Measurements from ENCODE around the gene DRAM1.

DRAM1 gene

DNA sequence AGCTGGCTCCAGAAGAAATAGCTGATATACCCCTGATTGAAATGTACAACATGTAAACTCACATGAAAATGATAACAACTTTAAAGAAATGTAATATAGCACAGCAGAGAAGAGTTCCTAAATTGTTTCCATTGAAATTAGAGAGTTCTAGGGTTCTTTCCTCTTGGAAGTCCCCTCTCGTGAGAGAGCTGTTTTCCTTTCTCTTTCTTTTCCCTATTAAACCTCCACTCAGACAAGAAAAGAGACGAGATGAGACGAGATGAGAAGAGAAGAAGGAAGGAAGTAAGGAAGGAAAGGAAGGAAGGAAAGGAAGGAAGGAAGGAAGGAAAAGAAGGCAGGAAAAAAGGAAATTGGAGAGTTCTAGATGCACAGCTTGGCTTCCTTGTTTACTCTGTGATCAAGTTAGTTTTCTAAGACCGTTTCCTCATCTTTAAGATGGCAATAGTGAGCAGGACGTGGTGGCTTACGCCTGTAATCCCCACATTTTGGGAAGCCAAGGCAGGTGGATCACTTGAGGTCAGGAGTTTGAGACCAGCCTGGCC, 11.9 kb downstream of the DRAM1 start:
- H3K79me2 ChIP-seq (ENCODE audit: low read length), result peaks cover 95% of the 10 kb centered on the region
- no peak overlapping the region for H3K27ac ChIP-seq (ENCODE audit: low read length)
- H3K36me3 ChIP-seq (replicated peaks; ENCODE audit: low read depth, low read length), result peaks cover 25% of the 10 kb centered on the region
- no peaks in the 10 kb centered on the region for H3K9me3 ChIP-seq (ENCODE audit: insufficient read depth, low read length)
- TF ChIP-seq, protein P1, sequence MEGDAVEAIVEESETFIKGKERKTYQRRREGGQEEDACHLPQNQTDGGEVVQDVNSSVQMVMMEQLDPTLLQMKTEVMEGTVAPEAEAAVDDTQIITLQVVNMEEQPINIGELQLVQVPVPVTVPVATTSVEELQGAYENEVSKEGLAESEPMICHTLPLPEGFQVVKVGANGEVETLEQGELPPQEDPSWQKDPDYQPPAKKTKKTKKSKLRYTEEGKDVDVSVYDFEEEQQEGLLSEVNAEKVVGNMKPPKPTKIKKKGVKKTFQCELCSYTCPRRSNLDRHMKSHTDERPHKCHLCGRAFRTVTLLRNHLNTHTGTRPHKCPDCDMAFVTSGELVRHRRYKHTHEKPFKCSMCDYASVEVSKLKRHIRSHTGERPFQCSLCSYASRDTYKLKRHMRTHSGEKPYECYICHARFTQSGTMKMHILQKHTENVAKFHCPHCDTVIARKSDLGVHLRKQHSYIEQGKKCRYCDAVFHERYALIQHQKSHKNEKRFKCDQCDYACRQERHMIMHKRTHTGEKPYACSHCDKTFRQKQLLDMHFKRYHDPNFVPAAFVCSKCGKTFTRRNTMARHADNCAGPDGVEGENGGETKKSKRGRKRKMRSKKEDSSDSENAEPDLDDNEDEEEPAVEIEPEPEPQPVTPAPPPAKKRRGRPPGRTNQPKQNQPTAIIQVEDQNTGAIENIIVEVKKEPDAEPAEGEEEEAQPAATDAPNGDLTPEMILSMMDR (IDR thresholded peaks at IDR 0.05; ENCODE audit: low read depth, low read length), result no peak
- TF ChIP-seq EZH2phosphoT487 (IDR thresholded peaks at IDR 0.05; ENCODE audit: low read depth), result no peak
- peak overlapping the region; percentile 3; the same call in 1 of the 2 replicates for H3K4me2 ChIP-seq (ENCODE audit: low read length)
- no peak overlapping the region for H3K4me3 ChIP-seq (ENCODE audit: low read length)
- H4K20me1 ChIP-seq (ENCODE audit: insufficient read depth, low read length), result peaks cover 30% of the 10 kb centered on the region
- H2AFZ ChIP-seq (ENCODE audit: low read depth, low read length), result no peak overlapping the region
- no peaks in the 10 kb centered on the region for H3K27me3 ChIP-seq (ENCODE audit: low read depth, low read length)
- no peak overlapping the region for H3K9ac ChIP-seq (ENCODE audit: low read length)
- peaks cover 49% of the 10 kb centered on the region for H3K4me1 ChIP-seq (ENCODE audit: low read length)

DNA sequence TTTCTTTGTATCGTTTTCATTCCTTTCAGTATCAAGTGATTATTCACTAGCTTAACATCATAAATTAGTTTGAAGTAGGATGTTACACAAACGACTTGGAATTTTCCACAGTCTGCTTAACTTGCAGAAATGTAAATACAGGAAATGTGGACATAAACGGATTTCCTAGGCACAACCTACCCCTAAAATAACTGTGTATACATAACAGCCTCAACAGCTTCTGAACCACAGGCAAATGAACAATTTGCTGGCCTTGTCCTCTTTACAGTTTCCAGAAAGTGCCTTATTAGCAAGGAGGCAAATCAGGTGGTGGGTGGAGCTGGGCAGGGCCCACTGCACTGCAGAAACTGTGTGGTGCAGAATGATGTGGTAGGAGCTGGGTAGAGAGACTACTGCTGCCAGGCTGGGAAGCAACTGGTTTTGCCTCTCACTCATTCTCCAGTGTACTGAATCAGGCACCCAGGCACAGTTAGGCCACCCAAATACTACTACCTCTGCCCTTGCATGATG, 14.1 kb downstream of the DRAM1 start:
- Histone ChIP-seq H4K20me1 (ENCODE audit: insufficient read depth, low read length) (peaks cover 19% of the 10 kb centered on the region), H3K4me2 (ENCODE audit: low read length) (peak overlapping the region; percentile 53), H3K27ac (ENCODE audit: low read length) (peak overlapping the region; percentile 68)

DNA sequence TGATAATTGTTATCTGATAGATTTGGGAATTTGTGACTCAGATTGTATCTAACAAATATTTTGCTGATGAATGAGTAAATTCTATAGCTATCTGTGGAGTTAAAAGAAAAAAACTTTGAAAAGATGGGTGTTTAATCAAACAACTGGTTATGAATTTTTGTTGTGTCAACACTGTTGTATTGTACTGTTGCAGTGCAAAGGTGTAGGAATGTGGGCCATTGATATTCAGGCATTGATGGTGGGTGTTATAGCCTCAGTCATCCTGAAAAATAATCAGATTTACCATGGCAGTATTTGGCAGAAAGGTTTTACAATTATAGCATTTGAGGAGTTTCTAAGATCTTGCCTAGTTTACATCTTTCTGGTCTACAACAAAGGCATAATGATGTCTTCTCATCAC, 15.4 kb downstream of the DRAM1 start:
- Histone ChIP-seq H3K9me3 (ENCODE audit: insufficient read depth, low read length) (no peaks in the 10 kb centered on the region), H3K27me3 (ENCODE audit: low read depth, low read length) (no peaks in the 10 kb centered on the region), H3K36me3 (replicated peaks; ENCODE audit: low read depth, low read length) (peaks cover 15% of the 10 kb centered on the region), H3K4me2 (ENCODE audit: low read length) (no peak overlapping the region), H3K9ac (ENCODE audit: low read length) (no peak overlapping the region), H4K20me1 (ENCODE audit: insufficient read depth, low read length) (peaks cover 16% of the 10 kb centered on the region), H2AFZ (ENCODE audit: low read depth, low read length) (no peak overlapping the region), H3K4me1 (ENCODE audit: low read length) (peaks cover 26% of the 10 kb centered on the region), H3K4me3 (ENCODE audit: low read length) (no peak overlapping the region), H3K79me2 (ENCODE audit: low read length) (peaks cover 80% of the 10 kb centered on the region), H3K27ac (ENCODE audit: low read length) (no peak overlapping the region)
- TF ChIP-seq EZH2phosphoT487 (IDR thresholded peaks at IDR 0.05; ENCODE audit: low read depth), result no peak
- TF ChIP-seq, protein P1 (IDR thresholded peaks at IDR 0.05; ENCODE audit: low read depth, low read length), result no peak

More for the DNA sequence above, 14.1 kb downstream of the DRAM1 start:
- H3K4me1 ChIP-seq (ENCODE audit: low read length), result peaks cover 27% of the 10 kb centered on the region
- H3K27me3 ChIP-seq (ENCODE audit: low read depth, low read length), result no peaks in the 10 kb centered on the region
- H3K9me3 ChIP-seq (ENCODE audit: insufficient read depth, low read length), result no peaks in the 10 kb centered on the region
- H3K4me3 ChIP-seq (ENCODE audit: low read length), result peak overlapping the region; percentile 20; the same call in 1 of the 2 replicates
- TF ChIP-seq EZH2phosphoT487 (IDR thresholded peaks at IDR 0.05; ENCODE audit: low read depth), result no peak
- TF ChIP-seq, protein P1 (IDR thresholded peaks at IDR 0.05; ENCODE audit: low read depth, low read length), result no peak
- H3K36me3 ChIP-seq (replicated peaks; ENCODE audit: low read depth, low read length), result peaks cover 14% of the 10 kb centered on the region
- H3K79me2 ChIP-seq (ENCODE audit: low read length), result peaks cover 90% of the 10 kb centered on the region
- no peak overlapping the region for H2AFZ ChIP-seq (ENCODE audit: low read depth, low read length)
- peak overlapping the region; percentile 26 for H3K9ac ChIP-seq (ENCODE audit: low read length)

DNA sequence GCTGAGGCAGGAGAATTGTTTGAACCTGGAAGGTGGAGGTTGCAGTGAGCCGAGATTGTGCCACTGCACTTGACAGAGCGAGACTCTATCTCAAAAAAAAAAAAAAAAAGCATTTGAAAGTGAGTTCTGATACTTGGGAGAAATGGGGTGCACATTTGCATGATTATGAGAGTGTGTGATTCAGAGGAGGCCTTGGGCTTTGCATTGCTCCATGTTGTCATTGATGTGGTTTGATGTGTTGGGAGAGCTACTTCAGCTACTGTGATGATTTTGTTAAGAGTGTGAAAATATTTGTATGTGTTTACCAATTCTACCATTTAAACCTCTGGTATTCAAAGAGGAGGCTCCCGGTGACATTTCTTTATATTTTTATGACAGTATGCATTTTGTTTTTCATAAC, 24.4 kb downstream of the DRAM1 start:
- no peak for TF ChIP-seq EZH2phosphoT487 (IDR thresholded peaks at IDR 0.05; ENCODE audit: low read depth)
- TF ChIP-seq, protein P1 (IDR thresholded peaks at IDR 0.05; ENCODE audit: low read depth, low read length), result no peak
- no peak overlapping the region for H3K27ac ChIP-seq (ENCODE audit: low read length)
- H4K20me1 ChIP-seq (ENCODE audit: insufficient read depth, low read length), result peaks cover 15% of the 10 kb centered on the region
- peaks cover 21% of the 10 kb centered on the region for H3K79me2 ChIP-seq (ENCODE audit: low read length)
- H3K4me3 ChIP-seq (ENCODE audit: low read length), result no peak overlapping the region
- H3K9me3 ChIP-seq (ENCODE audit: insufficient read depth, low read length), result no peaks in the 10 kb centered on the region
- H3K4me2 ChIP-seq (ENCODE audit: low read length), result no peak overlapping the region
- peaks cover 44% of the 10 kb centered on the region for H3K36me3 ChIP-seq (replicated peaks; ENCODE audit: low read depth, low read length)
- peaks cover 4% of the 10 kb centered on the region; the same call in 1 of the 2 replicates for H3K4me1 ChIP-seq (ENCODE audit: low read length)
- no peak overlapping the region for H2AFZ ChIP-seq (ENCODE audit: low read depth, low read length)
- H3K9ac ChIP-seq (ENCODE audit: low read length), result no peak overlapping the region
- H3K27me3 ChIP-seq (ENCODE audit: low read depth, low read length), result no peaks in the 10 kb centered on the region
